ENCODE data around the gene C5orf24.
"Not testable (repeated sequence)": the region's sequence is repeated elsewhere in the genome, so short reads cannot be mapped to it uniquely, and the experiment has no call there.

GRCh38 chr5:134849434-134849933 lies 3.7 kb downstream of the C5orf24 start:
- TF ChIP-seq, protein P1, sequence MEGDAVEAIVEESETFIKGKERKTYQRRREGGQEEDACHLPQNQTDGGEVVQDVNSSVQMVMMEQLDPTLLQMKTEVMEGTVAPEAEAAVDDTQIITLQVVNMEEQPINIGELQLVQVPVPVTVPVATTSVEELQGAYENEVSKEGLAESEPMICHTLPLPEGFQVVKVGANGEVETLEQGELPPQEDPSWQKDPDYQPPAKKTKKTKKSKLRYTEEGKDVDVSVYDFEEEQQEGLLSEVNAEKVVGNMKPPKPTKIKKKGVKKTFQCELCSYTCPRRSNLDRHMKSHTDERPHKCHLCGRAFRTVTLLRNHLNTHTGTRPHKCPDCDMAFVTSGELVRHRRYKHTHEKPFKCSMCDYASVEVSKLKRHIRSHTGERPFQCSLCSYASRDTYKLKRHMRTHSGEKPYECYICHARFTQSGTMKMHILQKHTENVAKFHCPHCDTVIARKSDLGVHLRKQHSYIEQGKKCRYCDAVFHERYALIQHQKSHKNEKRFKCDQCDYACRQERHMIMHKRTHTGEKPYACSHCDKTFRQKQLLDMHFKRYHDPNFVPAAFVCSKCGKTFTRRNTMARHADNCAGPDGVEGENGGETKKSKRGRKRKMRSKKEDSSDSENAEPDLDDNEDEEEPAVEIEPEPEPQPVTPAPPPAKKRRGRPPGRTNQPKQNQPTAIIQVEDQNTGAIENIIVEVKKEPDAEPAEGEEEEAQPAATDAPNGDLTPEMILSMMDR (IDR thresholded peaks at IDR 0.05; ENCODE audit: low read length): not testable (repeated sequence)
- TF ChIP-seq EZH2 (optimal IDR thresholded peaks at IDR 0.05; ENCODE audit: low read depth, low read length): not testable (repeated sequence)
